Gastrocnemius medialis (tissue), 4 donors: Measurements from ENCODE around the gene THSD4. TPM values are rescaled to one million over a fixed set of nuclear protein-coding genes. Genes with fewer than 3 reads are reported as not detected.
"Not testable (repeated sequence)": the region's sequence is repeated elsewhere in the genome, so short reads cannot be mapped to it uniquely, and the experiment has no call there.

Experiments used
- ATAC-seq, 2 donors: fragments of 150-250 bp; one replicate each; pipeline ENCODE4 v1.9.1; 2016
- DNase-seq, 2 donors: peaks; one replicate each; pipeline ENCODE4 v3.0.0-alpha.2; 2019
- H3K27ac ChIP-seq, 4 donors: fragments of 200-600 bp; sonication (generic); 1 replicate in 1 of 4; 2 replicates in 3 of 4; pipeline ENCODE4 v1.5.1; 2016 to 2018; ENCODE audit warnings: mild to moderate bottlenecking in 2 of 4, moderate library complexity in 1 of 4
- H3K27me3 ChIP-seq, 3 donors: fragments of 200-600 bp; sonication (generic) in 2 of 3; 1 replicate in 1 of 3; 2 replicates in 2 of 3; pipeline versions ENCODE4 v1.5.1 to v1.6.0; 2016 to 2019; ENCODE audit warnings: mild to moderate bottlenecking in 1 of 3, moderate library complexity in 1 of 3
- H3K36me3 ChIP-seq, 2 donors: fragments of 200-600 bp; sonication (generic) in 1 of 2; one replicate each; pipeline ENCODE4 v1.5.1; 2017 to 2018
- H3K4me1 ChIP-seq, 2 donors: fragments of 200-600 bp; sonication (generic) in 1 of 2; one replicate each; pipeline ENCODE4 v1.5.1; 2016 to 2017; ENCODE audit warnings: mild to moderate bottlenecking in 2 of 2
- H3K4me3 ChIP-seq, 4 donors: fragments of 200-600 bp; sonication (generic) in 3 of 4; 1 replicate in 1 of 4; 2 replicates in 3 of 4; pipeline ENCODE4 v1.5.1; 2016 to 2019; ENCODE audit warnings: mild to moderate bottlenecking in 2 of 4
- H3K9me3 ChIP-seq, 3 donors: fragments of 200-600 bp; sonication (generic) in 2 of 3; 1 replicate in 1 of 3; 2 replicates in 2 of 3; pipeline ENCODE4 v1.5.1; 2016 to 2019
- POLR2A ChIP-seq, 2 donors: fragments of 450-650 bp; IDR thresholded peaks; one replicate each; pipeline ENCODE4 v1.6.1; 2017; ENCODE audit warnings: antibody characterized with exemption in 2 of 2, mild to moderate bottlenecking in 2 of 2, moderate library complexity in 2 of 2
- in situ Hi-C, 4 donors: fragments of 200-750 bp; cut with MboI; loops; one replicate each; pipeline versions ENCODE4 v1.15.0 to v1.8.0; 2017; ENCODE audit warnings: low sequenced_read_pairs in 4 of 4
- intact Hi-C: fragments of 100-400 bp; cut with DNase I; formaldehyde crosslinking; loops from one replicate; pipeline ENCODE4 v1.15.1; 2023; ENCODE audit warnings: low total_unique reads
- total RNA-seq, 4 donors: library from RNA; depleted of rRNA; stranded (reverse); fragments of >200 nt; gene quantifications; one replicate each; pipeline versions ENCODE4 v1.1.0 to v1.2.3, GENCODE V29; 2016
- TF ChIP-seq, protein P1 (sequence below), 5 experiments: fragments of 450-650 bp in 3 of 5; fragments of 200-600 bp in 2 of 5; sonication (generic) in 2 of 5; IDR thresholded peaks in 4 of 5; conservative IDR thresholded peaks in 1 of 5; 1 replicate in 4 of 5; 2 replicates in 1 of 5; pipeline ENCODE4 v1.5.1; 2016 to 2019; ENCODE audit warnings: antibody characterized with exemption in 5 of 5, mild to moderate bottlenecking in 3 of 5, moderate library complexity in 3 of 5

Gene THSD4
- total RNA-seq, 4 donors from 2014 or later, result 0.35 to 3.1 (median 0.60) TPM

DNA sequence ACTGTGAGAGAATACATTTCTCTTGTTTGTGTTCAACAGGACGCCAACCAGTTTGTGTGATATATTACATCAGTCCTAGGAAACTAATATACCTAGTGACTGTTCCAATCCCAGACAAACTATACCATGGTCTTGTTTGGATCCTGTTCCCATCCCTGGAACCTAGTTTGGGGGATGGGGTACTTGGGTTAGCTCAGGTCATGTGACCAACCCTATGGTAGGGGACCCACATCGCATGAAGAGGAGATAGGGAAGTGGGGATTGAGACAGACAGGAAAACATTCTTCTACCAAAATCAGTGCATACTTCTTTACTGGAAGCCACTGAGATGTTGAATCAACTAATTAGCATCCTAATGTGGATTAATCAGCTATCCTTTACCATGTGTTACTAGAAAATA, 146.1 kb downstream of the THSD4 start:
- TF ChIP-seq, protein P1, sequence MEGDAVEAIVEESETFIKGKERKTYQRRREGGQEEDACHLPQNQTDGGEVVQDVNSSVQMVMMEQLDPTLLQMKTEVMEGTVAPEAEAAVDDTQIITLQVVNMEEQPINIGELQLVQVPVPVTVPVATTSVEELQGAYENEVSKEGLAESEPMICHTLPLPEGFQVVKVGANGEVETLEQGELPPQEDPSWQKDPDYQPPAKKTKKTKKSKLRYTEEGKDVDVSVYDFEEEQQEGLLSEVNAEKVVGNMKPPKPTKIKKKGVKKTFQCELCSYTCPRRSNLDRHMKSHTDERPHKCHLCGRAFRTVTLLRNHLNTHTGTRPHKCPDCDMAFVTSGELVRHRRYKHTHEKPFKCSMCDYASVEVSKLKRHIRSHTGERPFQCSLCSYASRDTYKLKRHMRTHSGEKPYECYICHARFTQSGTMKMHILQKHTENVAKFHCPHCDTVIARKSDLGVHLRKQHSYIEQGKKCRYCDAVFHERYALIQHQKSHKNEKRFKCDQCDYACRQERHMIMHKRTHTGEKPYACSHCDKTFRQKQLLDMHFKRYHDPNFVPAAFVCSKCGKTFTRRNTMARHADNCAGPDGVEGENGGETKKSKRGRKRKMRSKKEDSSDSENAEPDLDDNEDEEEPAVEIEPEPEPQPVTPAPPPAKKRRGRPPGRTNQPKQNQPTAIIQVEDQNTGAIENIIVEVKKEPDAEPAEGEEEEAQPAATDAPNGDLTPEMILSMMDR (IDR thresholded peaks at IDR 0.05 in 4 of 5, conservative IDR thresholded peaks at IDR 0.05 in 1 of 5), result no peak
- TF ChIP-seq POLR2A (IDR thresholded peaks at IDR 0.05), result no peak
- DNase-seq (no peak), ATAC-seq (no peak)
- Histone ChIP-seq H3K36me3 (no peaks in the 10 kb centered on the region), H3K4me3 (no peak overlapping the region), H3K4me1 (no peaks in the 10 kb centered on the region), H3K27me3 (no peaks in the 10 kb centered on the region), H3K9me3 (no peaks in the 10 kb centered on the region), H3K27ac (no peak overlapping the region)
- in situ Hi-C loops, result no loop called here
- intact Hi-C loops, result no loop called here

DNA sequence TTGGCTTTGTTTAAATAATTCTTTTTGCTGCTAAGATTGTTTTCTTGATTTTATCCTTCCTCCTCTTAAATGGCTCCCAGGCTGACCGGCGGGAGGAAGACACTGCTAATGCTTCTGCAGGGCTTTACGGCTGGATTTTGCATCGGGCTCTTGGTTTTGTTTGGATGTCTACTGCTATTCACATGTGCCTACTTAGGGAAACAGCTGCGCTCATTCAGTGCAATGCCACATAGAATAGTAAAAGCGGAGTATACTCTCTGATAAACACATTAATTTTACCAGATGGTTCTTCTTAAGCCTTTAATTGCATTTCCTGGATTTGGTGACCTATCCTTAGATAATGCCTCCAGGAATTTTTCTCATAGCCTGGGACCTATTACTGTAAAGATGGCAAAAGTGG, 146.6 kb downstream of the THSD4 start:
- Histone ChIP-seq H3K9me3 (no peaks in the 10 kb centered on the region), H3K27ac (no peak overlapping the region), H3K4me1 (no peaks in the 10 kb centered on the region), H3K36me3 (no peaks in the 10 kb centered on the region), H3K4me3 (no peak overlapping the region), H3K27me3 (no peaks in the 10 kb centered on the region)
- intact Hi-C loops (no loop called here), in situ Hi-C loops (no loop called here)
- DNase-seq (no peak), ATAC-seq (no peak)
- TF ChIP-seq, protein P1 (IDR thresholded peaks at IDR 0.05 in 4 of 5, conservative IDR thresholded peaks at IDR 0.05 in 1 of 5), result no peak
- no peak for TF ChIP-seq POLR2A (IDR thresholded peaks at IDR 0.05)

DNA sequence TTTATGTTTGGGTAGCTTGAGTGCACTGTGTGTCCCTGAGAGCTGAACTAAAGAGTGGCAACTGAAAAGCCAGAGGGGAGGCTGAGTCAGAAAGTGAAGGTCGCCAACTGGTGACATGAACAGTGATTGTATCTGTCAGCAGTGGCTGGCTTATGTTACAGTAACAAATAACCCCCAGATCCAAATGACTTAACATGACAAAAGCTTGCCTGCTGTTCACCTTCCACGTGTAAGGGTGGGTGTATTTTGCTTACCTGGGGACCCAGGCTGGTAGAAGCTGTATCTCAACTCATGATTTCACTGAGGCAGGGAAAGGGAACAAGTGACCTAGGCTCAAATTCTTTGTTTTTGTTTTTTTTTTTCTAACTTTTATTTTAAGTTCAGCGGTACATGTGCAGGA, 147.3 kb downstream of the THSD4 start:
- H3K9me3 ChIP-seq, result no peaks in the 10 kb centered on the region
- H3K27me3 ChIP-seq, result no peaks in the 10 kb centered on the region
- no peak overlapping the region for H3K4me3 ChIP-seq
- H3K4me1 ChIP-seq, result no peaks in the 10 kb centered on the region
- no peak for TF ChIP-seq POLR2A (IDR thresholded peaks at IDR 0.05)
- TF ChIP-seq, protein P1 (IDR thresholded peaks at IDR 0.05 in 4 of 5, conservative IDR thresholded peaks at IDR 0.05 in 1 of 5), result no peak
- H3K36me3 ChIP-seq, result no peaks in the 10 kb centered on the region
- H3K27ac ChIP-seq, result no peak overlapping the region
- in situ Hi-C loops (no loop called here), intact Hi-C loops (no loop called here)
- no peak for ATAC-seq
- no peak for DNase-seq

DNA sequence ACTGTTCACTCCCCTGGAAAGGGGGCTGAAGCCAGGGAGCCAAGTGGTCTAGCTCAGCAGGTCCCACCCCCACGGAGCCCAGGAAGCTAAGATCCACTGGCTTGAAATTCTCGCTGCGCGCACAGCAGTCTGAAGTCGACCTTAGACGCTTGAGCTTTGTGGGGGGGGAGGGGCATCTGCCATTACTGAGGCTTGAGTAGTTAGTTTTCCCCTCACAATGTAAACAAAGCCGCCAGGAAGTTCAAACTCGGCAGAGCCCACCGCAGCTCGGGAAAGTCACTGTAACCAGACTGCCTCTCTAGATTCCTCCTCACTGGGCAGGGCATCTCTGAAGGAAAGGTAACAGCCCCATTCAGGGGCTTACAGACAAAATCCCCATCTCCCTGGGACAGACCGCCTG, 150.3 kb downstream of the THSD4 start:
- ATAC-seq, H3K4me1 ChIP-seq, in situ Hi-C loops, intact Hi-C loops, H3K4me3 ChIP-seq, H3K27ac ChIP-seq, DNase-seq, H3K9me3 ChIP-seq, H3K27me3 ChIP-seq, H3K36me3 ChIP-seq: not testable (repeated sequence)

DNA sequence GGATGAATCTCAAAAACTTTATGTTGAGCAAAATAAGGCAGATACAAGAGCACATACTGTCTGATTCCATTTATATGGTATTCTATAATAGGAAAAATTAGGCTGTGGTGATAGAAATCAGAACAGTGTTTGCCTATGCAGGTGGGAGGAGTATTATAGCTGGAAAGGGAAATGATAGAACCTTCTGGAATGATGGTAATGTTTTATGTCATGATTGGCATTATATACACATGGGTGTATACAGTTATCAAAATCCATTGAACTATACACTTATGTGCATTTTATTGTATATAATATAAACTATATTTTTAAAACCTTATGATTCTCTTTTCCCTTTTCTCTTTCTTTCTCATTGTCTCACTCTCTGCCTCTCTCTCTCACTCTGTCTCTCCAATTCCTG, 156.1 kb downstream of the THSD4 start:
- Histone ChIP-seq H3K27me3 (no peaks in the 10 kb centered on the region), H3K27ac (no peak overlapping the region), H3K4me1 (no peaks in the 10 kb centered on the region), H3K9me3 (no peaks in the 10 kb centered on the region), H3K4me3 (no peak overlapping the region), H3K36me3 (no peaks in the 10 kb centered on the region)
- intact Hi-C loops (no loop called here), in situ Hi-C loops (no loop called here)
- TF ChIP-seq, protein P1 (IDR thresholded peaks at IDR 0.05 in 4 of 5, conservative IDR thresholded peaks at IDR 0.05 in 1 of 5), result no peak
- TF ChIP-seq POLR2A (IDR thresholded peaks at IDR 0.05), result no peak
- DNase-seq (no peak), ATAC-seq (no peak)
